HG03354 (cell line): ENCODE measurements around the gene TREML2.
A peak's percentile ranks its signal among the peaks of the same experiment; 100 is the strongest.
"Not testable (repeated sequence)": the region's sequence is repeated elsewhere in the genome, so short reads cannot be mapped to it uniquely, and the experiment has no call there.

ENCODE experiments used
- ATAC-seq: cut with Tn5 transposase; IDR thresholded peaks from one replicate; pipeline ENCODE4 v1.9.1; 2021; ENCODE audit warnings: mild to moderate bottlenecking; ENCODE audit not compliant: unreplicated experiment, poor library complexity, severe bottlenecking

TREML2 gene

DNA sequence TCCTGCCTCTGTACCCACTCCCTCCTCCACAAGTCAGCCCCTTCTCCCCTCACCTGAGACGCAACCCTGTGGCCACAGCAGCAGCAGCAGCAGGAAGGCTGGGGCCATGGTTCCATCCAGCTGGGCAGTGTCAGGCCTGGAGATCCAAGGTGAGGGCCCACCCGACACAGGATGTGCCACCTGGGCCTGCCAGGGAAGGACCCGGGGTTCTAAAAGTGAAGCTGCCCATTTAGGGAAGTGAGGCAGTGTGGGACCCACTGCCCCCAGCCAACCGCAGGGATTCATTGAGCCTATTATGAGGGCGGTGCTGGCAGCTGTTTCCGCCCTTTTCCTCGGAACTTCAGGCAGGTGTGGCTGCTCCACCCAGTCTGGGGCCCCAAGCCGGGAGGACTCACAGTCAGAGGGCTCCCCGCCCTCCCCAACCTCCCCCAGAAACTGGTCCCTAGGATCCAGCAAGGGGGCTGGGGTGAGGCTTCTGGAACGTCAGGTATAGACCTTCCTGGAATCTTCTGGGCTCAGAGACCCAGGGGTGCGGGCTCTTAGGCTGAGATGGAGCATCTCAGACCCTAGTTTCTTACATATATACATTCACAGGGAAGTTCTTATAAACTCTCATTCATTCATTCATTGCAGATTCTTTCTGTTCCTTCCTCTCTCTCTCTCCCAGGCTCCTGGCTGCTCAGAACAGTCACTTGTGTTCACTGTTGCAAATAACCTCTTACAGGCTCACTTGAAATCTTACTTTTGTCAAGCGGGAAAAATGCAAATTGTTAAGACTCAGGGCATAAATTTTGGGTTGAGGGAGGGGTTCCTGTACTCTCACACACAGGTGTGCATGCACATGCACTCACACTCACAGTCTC is at the start of gene TREML2:
TREML2 (minus strand) TSS at position 249 of the 863 bp plus-strand sequence; CDS start at position 108, 141 bp downstream.
- peak; percentile 50 for ATAC-seq

- ATAC-seq = no peak
Measured at GRCh38 chr6:41247882-41248705, 47.1 kb upstream of the TREML2 start.

DNA sequence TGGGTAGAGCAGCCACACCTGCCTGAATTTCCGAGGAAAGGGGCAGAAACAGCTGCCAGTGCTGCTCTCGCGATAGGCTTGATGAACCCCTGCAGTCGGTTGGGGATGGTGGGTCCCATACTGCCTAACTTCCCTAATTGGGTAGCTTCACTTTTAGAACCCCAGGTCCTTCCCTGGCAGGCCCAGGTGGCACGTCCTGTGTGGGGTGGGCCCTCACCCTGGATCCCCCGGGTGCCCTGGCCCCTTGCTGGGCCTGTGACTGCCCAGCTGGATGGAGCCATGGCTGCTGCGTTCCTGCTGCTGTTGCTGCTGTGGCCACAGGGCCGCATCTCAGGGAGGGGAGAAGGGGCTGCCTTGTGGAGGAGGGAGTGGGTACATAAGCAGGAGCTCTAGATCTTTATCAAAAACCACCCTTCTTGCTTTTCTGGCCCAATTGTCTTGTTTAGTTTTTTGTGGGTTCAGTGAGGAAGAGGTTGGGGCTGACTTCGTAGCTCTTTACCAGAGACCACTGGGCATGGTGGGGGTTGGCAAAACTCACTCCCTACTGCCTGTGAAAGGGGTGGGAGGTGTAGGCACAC is 46.4 kb upstream of the TREML2 start:
- no peak for ATAC-seq

GRCh38 chr6:41246529-41246928 is 45.6 kb upstream of the TREML2 start:
- ATAC-seq = not testable (repeated sequence)

DNA sequence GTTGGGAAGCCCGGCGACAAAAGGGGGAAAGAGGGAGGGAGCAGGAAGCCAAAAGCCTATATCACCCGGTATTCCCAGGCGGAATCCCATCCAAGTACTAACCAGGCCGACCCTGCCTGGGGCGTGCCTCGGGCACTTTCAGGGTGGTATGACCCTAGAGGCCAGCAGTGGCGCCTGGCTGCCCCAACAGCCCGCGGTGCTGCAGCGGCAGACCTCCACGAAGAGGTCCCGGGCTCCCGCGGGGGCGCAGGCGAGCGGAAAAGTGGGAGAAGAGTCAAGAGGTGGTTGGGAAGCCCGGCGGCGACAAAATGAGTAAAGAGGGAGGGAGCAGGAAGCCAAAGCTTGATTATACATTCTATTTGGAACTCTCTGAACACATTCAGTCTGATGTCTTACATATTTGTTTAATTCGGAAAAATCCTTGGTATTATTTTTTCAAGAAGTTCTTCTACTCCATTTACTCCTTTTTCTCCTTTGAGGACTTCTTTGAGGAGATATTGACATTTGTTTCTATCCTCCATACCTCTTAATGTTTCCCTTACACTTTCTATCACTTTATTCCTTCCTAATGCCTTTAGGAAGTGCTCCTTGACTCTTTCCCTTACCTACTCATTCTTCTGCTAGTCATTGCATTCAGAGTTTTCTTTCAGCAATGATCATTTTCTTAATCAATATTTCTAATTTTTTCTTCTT is 38.7 kb upstream of the TREML2 start:
- no peak for ATAC-seq

DNA sequence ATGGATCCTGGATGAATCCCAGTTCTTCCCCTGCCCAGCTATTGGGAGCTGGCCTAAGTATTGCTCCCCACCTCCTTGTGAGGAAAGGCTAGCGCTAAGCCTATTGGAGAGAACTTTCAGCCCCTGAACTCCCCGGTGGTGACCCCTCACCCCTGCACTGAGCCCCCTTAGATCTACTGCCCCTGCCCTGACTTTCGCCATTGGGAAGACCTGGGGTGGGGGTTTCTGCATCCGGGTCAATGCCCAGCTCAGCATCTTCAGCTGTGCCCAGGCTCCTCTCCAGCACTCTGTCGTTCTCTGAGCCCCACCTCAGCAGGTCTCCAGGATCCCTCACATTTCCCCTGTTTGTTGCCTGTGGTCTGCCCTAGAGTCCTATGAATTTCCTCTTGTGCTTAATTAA is 36.2 kb upstream of the TREML2 start:
- no peak for ATAC-seq

DNA sequence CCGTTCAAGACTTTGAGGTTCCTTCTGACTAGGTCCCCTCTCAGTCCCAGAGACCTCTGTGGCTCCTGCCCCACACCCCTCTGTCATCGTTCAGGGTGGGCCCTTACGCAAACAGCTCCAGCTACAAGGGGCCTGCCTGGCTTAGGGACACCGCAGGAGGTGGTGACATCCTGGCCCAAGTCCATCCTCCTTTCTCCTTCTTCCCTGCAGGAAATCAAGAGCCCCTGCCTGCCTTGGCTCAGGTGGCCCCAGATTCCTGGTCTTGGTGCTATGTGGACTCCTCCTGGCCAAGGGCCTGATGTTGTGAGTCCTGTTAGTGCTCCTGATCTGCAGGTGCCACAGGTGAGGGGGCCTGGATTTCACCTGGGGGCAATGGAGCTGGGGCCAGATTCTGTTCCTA is 35.3 kb upstream of the TREML2 start:
- ATAC-seq = no peak

DNA sequence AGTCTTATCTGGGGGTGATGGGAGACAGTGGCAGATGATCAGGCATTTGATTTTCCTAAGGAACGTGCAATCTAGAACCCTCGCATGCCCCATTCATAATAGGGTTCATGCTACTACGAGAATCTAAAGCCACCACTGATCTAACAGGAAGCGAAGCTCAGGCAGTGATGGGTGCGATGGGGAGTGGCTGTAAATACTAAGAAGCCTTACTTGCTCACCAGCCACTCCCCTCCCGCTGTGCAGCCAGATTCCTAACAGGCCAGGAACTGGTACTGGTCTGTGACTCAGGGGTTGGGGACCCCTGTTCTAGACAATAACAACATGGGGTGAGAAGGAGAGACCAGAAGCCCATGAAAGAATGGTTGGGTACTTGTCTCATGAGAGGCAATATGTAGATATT is 31.7 kb upstream of the TREML2 start:
- ATAC-seq = no peak

GRCh38 chr6:41231246-41231645 is 30.3 kb upstream of the TREML2 start:
- no peak for ATAC-seq

- no peak for ATAC-seq
Measured at GRCh38 chr6:41229721-41230120, 28.8 kb upstream of the TREML2 start.

DNA sequence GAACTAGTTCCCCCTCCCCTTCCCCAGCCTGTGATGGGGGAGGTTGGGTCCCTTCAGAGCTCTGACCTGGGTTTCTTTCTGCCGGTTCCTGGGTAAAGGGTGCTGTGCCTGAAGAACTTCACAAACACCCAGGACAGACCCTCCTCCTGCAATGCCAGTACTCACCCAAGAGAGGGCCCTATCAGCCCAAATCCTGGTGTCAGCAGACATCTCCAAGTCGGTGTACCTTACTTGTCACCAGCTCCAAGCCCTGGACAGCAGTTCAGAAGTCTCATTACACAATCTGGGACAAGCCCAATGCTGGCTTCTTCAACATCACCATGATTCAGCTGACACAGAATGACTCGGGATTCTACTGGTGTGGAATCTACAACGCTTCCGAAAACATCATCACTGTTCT is 27.7 kb upstream of the TREML2 start:
- ATAC-seq = no peak

DNA sequence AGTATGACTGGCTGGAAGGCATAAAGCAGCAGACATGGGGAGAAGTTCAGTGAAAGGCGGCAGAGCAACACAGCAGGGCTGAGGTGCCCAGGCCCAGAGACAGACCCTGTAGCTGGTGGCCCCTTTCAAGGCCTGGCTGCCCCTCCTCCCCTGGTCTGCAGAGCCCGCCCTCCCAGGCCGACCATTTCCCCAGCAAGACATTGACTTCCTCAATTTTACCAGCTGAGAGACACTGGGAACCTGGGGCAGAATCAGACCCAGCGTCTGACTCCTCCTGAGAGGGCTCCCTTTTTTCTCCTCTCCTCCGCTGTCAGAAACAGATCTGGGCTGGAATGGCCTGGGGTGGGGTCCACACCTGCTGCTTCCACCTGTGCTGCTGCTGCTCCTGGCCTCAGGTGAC is 27.1 kb upstream of the TREML2 start, which contains the start of gene TREML4:
TREML4 (plus strand) TSS at position 254 of the 400 bp plus-strand sequence; CDS start at position 333, 79 bp downstream.
- no peak for ATAC-seq

- no peak for ATAC-seq
Measured at GRCh38 chr6:41226752-41227151, 25.8 kb upstream of the TREML2 start.

DNA sequence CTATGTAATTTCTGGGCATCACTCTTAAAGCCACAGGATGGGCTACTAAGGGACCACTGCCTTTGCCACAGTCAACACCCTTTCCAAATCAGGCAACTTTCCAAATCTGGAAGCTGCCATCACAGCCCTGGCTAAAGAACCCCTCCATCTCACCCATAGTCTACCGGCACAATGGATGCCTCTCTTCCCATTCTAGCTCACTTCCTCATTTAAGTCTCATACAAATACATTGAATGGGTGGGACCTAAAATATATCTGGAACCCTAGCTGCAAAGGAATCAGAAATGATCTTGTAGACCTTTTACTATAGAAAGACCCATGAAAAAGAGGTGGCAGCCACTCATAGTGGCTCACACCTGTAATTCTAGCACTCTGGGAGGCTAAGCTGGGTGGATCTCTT is 23.9 kb upstream of the TREML2 start:
- no peak for ATAC-seq

DNA sequence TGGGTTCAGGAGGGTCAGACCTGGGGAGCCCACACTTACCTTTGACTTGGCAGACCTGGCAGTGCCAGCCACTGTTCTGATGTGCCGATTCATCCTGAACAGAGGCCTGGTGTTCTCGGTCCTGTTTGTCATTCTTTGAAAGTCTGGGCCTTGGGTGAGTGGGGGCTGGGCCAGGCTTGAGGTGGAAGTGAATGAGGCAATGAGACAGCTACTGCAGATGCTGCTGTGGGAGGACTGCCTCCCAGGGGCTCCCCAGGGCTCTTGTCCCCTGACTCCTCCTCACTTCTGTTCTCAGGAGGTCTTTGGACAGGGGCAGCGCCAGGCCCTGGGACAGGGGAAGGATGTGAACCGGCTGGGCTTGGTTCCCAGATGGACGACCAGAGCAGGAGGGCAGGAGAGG is 21.6 kb upstream of the TREML2 start:
- ATAC-seq = no peak

- ATAC-seq = no peak
Measured at GRCh38 chr6:41222045-41222444, 21.1 kb upstream of the TREML2 start.

DNA sequence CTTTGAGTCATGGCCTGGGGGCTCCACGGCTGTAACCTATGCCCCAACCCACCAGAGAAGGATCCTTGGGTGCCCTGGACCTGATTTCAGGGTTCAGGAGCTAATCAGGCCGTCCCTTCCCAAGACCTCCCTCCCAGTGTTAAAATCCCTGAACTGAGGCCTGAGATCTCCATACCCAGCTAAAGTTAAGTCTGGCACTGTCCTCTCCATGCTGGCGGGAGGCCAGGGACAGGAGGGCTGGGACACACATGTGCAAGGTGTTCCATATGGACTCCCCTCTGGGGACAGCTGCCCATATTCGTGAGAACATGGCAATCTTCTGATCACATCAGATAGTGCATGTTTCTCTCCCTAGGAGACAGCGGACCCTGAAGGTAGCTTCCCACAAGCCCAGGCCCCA is 15.7 kb upstream of the TREML2 start:
- ATAC-seq = no peak

DNA sequence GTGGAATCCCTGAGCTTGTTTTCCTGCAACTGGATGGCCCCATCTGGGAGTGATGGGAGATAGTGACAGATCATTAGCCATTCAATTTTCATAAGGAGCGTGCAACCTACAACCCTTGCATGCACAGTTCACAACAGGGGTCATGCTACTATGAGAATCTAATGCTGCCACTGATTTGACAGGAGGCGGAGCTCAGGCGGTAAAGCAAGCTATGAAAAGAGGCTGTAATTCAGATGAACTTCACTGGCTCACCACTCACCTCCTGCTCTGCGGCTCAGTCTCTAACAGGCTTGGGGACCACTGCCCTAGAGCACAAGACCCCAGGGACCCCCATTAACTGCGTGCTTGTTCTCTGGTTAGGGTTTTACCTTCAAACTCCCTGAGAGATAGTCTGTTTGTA is 14.8 kb upstream of the TREML2 start:
- ATAC-seq = no peak

GRCh38 chr6:41214559-41215238 is 13.8 kb upstream of the TREML2 start:
- ATAC-seq = no peak
